ENCODE measurements around the gene CNTD1.
A peak's percentile ranks its signal among the peaks of the same experiment; 100 is the strongest.

CNTD1 gene

DNA sequence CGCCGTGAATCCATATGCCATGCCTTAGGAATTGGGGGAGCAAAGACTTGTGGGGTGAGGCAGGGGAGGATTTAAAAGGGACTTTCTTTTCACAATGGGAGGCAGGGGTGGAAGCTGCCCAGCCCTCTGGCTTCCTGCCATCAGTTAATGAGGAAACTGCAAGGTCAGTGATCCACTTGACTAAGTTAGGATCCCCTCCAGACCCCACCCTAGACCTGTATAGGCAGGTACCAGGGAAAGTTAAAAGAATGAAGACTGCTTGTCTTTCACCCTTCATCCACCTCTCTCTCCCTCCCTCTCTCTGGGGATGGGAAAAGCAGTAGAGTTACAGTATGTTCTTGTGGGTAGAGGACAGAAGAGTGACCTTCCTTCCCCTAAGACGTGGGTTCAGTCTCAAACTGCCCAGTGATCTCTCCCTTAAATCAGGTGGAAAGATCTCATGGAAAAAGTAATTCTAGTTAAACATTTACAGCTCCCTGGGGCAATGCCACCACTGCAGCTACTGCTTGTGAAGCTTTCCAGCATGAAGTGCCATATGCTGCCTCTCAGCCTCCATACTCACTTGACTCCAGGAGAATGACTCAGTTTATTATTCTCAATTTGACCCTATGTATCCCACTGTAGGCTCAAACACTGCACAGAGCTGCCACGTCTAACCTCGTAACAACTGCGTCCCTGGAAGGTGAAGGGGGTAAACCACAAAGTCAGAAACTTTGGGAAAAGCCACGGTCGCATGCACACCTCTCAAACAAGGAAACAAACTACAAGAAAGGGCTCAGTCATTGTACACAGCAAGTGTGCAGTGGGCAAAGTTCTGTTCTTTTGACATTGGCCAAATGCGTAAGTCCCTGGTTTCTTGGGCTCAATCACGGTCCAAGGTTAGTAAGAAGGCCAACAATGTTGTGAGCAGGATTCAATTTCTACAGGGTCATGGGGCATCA, 1.3 kb upstream of the CNTD1 start:
- TF ChIP-seq, protein P1, sequence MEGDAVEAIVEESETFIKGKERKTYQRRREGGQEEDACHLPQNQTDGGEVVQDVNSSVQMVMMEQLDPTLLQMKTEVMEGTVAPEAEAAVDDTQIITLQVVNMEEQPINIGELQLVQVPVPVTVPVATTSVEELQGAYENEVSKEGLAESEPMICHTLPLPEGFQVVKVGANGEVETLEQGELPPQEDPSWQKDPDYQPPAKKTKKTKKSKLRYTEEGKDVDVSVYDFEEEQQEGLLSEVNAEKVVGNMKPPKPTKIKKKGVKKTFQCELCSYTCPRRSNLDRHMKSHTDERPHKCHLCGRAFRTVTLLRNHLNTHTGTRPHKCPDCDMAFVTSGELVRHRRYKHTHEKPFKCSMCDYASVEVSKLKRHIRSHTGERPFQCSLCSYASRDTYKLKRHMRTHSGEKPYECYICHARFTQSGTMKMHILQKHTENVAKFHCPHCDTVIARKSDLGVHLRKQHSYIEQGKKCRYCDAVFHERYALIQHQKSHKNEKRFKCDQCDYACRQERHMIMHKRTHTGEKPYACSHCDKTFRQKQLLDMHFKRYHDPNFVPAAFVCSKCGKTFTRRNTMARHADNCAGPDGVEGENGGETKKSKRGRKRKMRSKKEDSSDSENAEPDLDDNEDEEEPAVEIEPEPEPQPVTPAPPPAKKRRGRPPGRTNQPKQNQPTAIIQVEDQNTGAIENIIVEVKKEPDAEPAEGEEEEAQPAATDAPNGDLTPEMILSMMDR (conservative IDR thresholded peaks at IDR 0.05): no peak
- peak overlapping the region; percentile 77; the same call in 1 of the 2 replicates for H3K27ac ChIP-seq

DNA sequence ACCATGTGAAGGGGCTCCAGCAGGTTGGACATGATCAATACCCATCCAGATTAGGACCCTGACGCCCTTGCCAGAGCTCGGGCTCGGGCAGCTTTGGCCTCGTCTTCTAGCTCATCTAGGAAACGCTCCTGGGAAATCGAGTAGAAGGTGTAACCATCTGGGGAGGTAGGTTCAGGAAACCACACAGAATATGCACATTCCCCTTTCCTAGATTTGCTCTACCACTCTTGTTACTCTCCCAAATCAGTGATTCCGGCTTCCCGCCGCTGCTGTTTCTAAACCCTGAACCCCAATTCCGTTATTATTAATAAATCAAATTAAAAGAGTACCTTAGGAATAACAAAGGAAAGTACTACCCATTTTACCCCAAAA, 664 bp upstream of the CNTD1 start:
- TF ChIP-seq, protein P1 (conservative IDR thresholded peaks at IDR 0.05): no peak
- H3K27ac ChIP-seq: peak overlapping the region; percentile 77; the same call in 1 of the 2 replicates

DNA sequence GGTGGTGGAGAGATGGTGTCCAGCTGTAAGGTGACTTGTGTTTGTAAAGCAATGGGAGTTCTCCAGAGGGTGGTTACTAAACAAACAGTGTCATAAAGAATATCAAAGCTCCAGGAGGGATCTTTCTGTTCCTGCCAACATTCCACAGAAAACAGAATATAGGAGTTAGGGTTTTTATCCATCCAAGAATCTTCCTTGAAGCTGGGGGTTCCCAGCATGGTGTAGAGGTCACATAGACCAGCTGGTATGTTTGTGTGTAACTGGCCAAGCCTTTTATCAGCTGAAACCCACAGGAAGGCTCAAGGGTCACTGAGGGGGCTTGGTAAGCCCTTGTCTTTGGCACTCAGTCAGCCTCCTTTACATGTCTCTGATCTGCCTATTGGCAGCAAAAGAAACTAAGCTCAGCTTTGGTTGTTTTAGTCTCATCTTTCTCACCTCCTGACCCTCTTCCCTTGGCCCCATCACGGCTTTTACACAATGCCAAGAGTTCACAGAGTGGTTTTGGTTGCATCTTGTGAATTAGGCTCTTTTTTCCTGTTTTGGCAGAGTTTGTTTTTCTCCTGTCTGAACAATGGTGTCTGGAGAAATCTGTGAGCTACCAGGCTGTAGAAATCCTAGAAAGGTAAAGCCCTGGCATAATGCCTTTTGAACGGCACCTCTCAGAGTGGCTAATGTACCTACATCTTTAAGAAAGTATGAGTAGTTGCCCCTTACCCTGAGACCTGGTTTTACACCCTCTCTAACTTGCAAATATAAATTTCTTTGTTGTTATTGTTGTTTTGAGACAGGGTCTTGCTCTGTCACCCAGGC, 4.6 kb downstream of the CNTD1 start:
- TF ChIP-seq, protein P1 (conservative IDR thresholded peaks at IDR 0.05): no peak
- H3K27ac ChIP-seq: peak overlapping the region; percentile 91

DNA sequence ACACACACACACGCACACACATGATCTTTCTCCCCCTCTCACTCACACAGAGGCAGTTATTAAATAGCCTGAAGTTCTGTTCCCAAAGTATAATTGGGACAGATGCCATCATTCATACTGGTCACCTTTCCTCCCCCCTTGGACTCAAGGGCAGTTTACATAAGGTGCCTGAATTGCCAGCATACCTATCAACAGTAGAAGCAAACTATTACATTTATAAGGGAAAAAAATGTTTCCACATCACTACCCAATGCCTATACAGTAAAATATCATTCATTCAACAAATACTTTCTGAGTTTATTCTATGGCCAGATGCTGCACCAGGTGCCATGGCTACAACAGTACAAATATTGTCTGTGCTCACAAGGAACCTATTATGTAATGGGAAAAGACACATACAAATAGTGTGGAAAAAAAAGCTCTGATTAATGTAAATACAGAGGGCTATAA, 6.3 kb downstream of the CNTD1 start:
- TF ChIP-seq, protein P1 (conservative IDR thresholded peaks at IDR 0.05): no peak
- peak overlapping the region; percentile 91 for H3K27ac ChIP-seq

DNA sequence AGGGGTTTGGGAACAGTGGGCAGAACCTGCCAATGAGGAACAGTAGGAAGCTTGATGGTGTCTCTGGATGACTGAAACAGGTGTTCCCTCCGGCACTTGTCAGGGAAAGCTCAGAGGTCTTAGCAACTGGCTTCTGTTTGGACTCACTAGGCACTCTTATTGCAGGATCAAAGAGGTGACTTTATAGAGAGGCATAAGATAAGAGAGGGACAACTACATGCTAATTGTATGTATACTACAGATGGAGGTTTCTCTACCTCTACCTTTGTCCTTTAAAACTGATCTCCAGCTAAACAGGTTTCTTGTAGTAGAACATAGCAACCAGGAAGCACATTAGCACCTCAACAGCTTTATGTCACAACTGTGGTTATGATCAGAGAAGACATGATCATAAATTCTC, 7.6 kb downstream of the CNTD1 start:
- peak overlapping the region; percentile 91 for H3K27ac ChIP-seq

DNA sequence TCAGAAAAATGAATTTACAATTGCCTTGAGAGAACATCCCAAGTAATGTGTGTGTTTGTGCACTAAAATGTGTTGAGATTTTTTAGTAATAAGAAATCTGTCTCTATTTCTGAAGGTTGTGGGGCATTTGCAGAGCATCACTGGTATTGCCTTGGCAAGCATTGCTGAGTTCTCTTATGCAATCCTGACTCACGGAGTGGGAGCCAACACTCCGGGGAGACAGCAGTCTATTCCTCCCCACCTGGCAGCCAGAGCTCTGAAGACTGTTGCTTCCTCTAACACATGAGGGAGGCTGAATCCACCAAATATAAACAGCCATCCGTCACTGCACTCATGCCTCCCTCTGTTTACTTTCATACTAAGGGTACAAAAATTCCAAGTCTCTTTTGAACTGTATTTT, 10.6 kb downstream of the CNTD1 start:
- TF ChIP-seq, protein P1 (conservative IDR thresholded peaks at IDR 0.05): no peak
- H3K27ac ChIP-seq: no peak overlapping the region

More for the DNA sequence above, 7.6 kb downstream of the CNTD1 start:
- TF ChIP-seq, protein P1 (conservative IDR thresholded peaks at IDR 0.05): no peak

Measured in VCaP (cell line).